Calu3 (cell line): ENCODE measurements around the gene CD46. TPM values are rescaled to one million over a fixed set of nuclear protein-coding genes. Genes with fewer than 3 reads are reported as not detected.

Experiments used
- BruUV-seq: library from RNA; stranded (reverse); fragments of 400-500 nt; replicated peaks from 2 replicates; lab custom pipeline; 2021; lab: Mats Ljungman, UMichigan
- CTCF ChIA-PET: fragments of 300-600 bp; sonication (Branson Sonifier 250); formaldehyde crosslinking; loops from one replicate; lab custom pipeline; 2022; ENCODE audit warnings: antibody characterized with exemption; lab: Charles Lee
- DNase-seq: peaks from one replicate; pipeline ENCODE4 v3.0.0; 2022
- H3K27ac Mint-ChIP-seq: one replicate; pipeline ENCODE4 v1.8.0; 2022; ENCODE audit warnings: mixed read lengths; ENCODE audit not compliant: unreplicated experiment
- H3K27me3 Mint-ChIP-seq: one replicate; pipeline ENCODE4 v1.8.0; 2022; ENCODE audit warnings: mixed read lengths; ENCODE audit not compliant: unreplicated experiment
- H3K36me3 Mint-ChIP-seq: one replicate; pipeline ENCODE4 v1.8.0; 2022; ENCODE audit warnings: mild to moderate bottlenecking, moderate library complexity, mixed read lengths; ENCODE audit not compliant: insufficient read depth, unreplicated experiment
- H3K4me1 Mint-ChIP-seq: one replicate; pipeline ENCODE4 v1.8.0; 2022; ENCODE audit warnings: mild to moderate bottlenecking, low read depth, mixed read lengths; ENCODE audit not compliant: unreplicated experiment
- H3K4me3 Mint-ChIP-seq: one replicate; pipeline ENCODE4 v1.8.0; 2022; ENCODE audit warnings: mild to moderate bottlenecking, low read depth, moderate library complexity, mixed read lengths; ENCODE audit not compliant: unreplicated experiment
- H3K9me3 Mint-ChIP-seq: one replicate; pipeline ENCODE4 v1.8.0; 2022; ENCODE audit warnings: low read depth, mixed read lengths; ENCODE audit not compliant: unreplicated experiment
- intact Hi-C: fragments of 100-400 bp; cut with micrococcal nuclease; formaldehyde crosslinking; loops from one replicate; pipeline ENCODE4 v1.10.0; 2022; ENCODE audit not compliant: unreplicated experiment
- total RNA-seq: library from RNA; stranded (reverse); gene quantifications from 2 replicates; pipeline ENCODE4 v1.2.3, GENCODE V29; 2022
- TF ChIP-seq, protein P1 (sequence below): fragments of 200-600 bp; IDR thresholded peaks from one replicate; pipeline ENCODE4 v1.8.0; 2022; ENCODE audit warnings: antibody characterized with exemption; ENCODE audit not compliant: unreplicated experiment

Gene CD46
- total RNA-seq, 1 experiment from 2014 or later: 635 TPM

DNA sequence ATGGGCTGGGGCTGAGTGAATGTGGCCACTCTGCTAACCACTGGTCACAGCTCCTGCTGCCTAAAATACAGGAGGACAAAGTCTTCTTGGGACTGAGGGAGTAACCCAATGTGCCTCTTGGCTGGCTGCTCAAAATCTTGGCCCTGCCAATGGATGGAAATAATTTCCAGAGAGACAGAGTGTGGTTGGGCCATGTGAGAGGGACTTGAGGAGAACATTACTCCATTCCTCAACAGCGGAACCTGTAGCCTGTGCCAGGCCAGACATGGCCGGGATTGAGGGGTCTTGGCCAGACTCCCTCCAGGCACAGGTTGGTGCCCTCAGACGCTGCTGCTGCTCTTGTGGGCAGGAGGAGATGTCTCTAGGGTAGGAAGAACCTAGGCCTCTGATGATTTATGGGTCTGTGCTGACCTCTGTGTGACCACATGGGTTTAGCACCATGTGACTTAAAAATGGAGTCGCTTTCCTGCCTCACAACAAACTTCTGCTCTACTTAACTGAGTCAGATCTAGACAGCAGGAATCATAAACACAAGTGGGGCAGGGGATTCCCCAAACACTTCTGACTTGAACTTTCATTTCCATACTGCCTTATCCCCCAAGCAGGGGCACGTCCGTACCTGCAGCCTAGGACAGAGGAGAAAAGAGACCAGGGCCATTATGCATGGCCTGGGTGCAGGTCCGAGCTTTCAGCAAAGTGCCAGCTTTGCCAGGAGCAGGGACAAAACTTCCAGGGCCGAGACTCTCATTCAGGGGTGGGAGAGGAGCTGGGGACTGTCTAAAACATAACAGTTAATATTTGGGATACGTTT lies 79.9 kb downstream of the CD46 start:
- intact Hi-C loops: no loop called here

GRCh38 chr1:207832796-207833195 lies 80.9 kb downstream of the CD46 start:
- DNase-seq: no peak
- intact Hi-C loops: no loop called here
- TF ChIP-seq, protein P1, sequence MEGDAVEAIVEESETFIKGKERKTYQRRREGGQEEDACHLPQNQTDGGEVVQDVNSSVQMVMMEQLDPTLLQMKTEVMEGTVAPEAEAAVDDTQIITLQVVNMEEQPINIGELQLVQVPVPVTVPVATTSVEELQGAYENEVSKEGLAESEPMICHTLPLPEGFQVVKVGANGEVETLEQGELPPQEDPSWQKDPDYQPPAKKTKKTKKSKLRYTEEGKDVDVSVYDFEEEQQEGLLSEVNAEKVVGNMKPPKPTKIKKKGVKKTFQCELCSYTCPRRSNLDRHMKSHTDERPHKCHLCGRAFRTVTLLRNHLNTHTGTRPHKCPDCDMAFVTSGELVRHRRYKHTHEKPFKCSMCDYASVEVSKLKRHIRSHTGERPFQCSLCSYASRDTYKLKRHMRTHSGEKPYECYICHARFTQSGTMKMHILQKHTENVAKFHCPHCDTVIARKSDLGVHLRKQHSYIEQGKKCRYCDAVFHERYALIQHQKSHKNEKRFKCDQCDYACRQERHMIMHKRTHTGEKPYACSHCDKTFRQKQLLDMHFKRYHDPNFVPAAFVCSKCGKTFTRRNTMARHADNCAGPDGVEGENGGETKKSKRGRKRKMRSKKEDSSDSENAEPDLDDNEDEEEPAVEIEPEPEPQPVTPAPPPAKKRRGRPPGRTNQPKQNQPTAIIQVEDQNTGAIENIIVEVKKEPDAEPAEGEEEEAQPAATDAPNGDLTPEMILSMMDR: no peak
- BruUV-seq: no TSS peak
- Mint-ChIP-seq H3K9me3 (no peaks in the 10 kb centered on the region), H3K27ac (no peak overlapping the region), H3K4me3 (no peak overlapping the region), H3K27me3 (no peaks in the 10 kb centered on the region), H3K36me3 (no peaks in the 10 kb centered on the region), H3K4me1 (peaks cover 19% of the 10 kb centered on the region)
- CTCF ChIA-PET: interaction anchor here (1.6 kb wide), 1 partner anchor 9 kb away, joined by 4 read pairs; no protein-coding TSS in a partner anchor

More for the DNA sequence above, 79.9 kb downstream of the CD46 start:
- no peak overlapping the region for H3K27ac Mint-ChIP-seq
- H3K36me3 Mint-ChIP-seq: no peaks in the 10 kb centered on the region
- TF ChIP-seq, protein P1: no peak
- no TSS peak for BruUV-seq
- no peaks in the 10 kb centered on the region for H3K27me3 Mint-ChIP-seq
- CTCF ChIA-PET: interaction anchor here (0.6 kb wide), 1 partner anchor 37 kb away, joined by 3 read pairs; no protein-coding TSS in a partner anchor
- no peak for DNase-seq
- peaks cover 29% of the 10 kb centered on the region for H3K4me1 Mint-ChIP-seq
- no peak overlapping the region for H3K4me3 Mint-ChIP-seq
- no peaks in the 10 kb centered on the region for H3K9me3 Mint-ChIP-seq

DNA sequence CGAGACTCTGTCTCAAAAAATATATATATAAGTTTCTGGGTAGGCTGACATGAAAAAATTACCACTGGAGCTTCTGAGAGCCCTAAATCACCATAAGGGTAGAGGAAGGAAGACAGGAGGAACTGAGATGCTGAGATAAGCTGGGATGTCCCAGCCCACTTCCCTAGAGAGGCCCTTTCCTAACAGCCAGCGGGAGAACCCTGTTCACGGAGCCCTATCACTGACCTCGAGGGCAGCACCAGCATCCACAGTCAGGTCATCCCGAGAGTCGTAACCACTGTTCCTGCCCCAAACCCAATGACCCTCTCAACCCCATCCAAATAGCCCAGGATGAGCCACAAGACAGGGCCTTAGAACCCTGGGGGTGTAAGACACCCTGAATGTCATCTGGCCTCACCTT lies 81.5 kb downstream of the CD46 start:
- Mint-ChIP-seq H3K36me3 (no peaks in the 10 kb centered on the region), H3K4me1 (peaks cover 13% of the 10 kb centered on the region), H3K27ac (no peak overlapping the region), H3K4me3 (no peak overlapping the region), H3K9me3 (no peaks in the 10 kb centered on the region), H3K27me3 (no peaks in the 10 kb centered on the region)
- TF ChIP-seq, protein P1: no peak
- BruUV-seq: no TSS peak
- DNase-seq: no peak
- CTCF ChIA-PET: interaction anchor here (0.8 to 1.6 kb wide), 2 partner anchors 9 to 10 kb away, joined by 3 to 4 read pairs; no protein-coding TSS in a partner anchor
- intact Hi-C loops: no loop called here

DNA sequence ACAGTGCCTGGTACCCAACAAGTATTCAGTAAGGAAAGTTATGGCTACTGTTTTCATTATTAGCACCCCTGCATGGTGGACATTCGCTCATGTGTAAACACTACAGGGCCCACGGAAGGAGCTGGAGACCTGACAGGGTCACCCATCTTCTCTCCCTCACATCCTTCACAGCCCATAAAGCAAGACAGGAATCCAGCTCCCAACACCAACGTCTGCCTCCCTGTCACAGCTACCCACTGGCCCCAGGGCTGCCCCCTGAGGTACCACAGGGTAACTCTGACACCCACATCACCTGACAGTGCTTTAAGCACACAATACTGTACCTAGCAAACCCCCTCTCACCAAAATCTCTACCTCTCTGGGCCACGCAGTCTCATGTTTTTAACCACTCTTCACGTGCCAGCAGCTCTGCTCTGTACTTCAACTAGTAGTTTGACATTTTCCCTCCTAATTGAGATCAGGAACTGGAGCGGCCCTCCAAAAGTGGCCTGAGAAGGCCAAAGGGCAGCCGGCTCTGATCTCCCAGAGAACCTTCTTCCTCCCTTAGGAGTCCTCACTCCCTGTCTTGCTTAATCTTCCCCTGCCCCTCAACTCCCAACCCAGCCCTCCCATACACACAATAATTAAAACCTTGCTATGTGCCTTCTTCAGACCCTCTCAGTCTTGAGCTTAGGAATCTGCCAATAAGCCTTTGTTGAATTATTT lies 82.3 kb downstream of the CD46 start:
- Mint-ChIP-seq H3K27ac (no peak overlapping the region), H3K4me1 (peaks cover 6% of the 10 kb centered on the region)

More for the DNA sequence above, 82.3 kb downstream of the CD46 start:
- TF ChIP-seq, protein P1: no peak
- Mint-ChIP-seq H3K27me3 (no peaks in the 10 kb centered on the region), H3K9me3 (no peaks in the 10 kb centered on the region), H3K36me3 (no peaks in the 10 kb centered on the region), H3K4me3 (no peak overlapping the region)
- BruUV-seq: no TSS peak
- intact Hi-C loops: no loop called here
- no peak for DNase-seq
- CTCF ChIA-PET: interaction anchor here (0.6 to 1.6 kb wide), 3 partner anchors 9 to 37 kb away, joined by 3 to 4 read pairs (median 4); no protein-coding TSS in a partner anchor
